GM12878 (cell line): Measurements from ENCODE around the gene ENTPD6. TPM values are rescaled to one million over a fixed set of nuclear protein-coding genes. Genes with fewer than 3 reads are reported as not detected.

Experiments
- ATAC-seq: fragments of 200-7000 bp; cut with Tn5 transposase; 3 replicates; pipeline ENCODE4 v1.9.1; 2020; ENCODE audit warnings: mild to moderate bottlenecking, moderate library complexity
- BruUV-seq: library from RNA; stranded (reverse); fragments of 400-500 nt; replicated peaks from 2 replicates; lab custom pipeline; 2021; lab: Mats Ljungman, UMichigan
- CTCF ChIA-PET: fragments of 300-600 bp; sonication (Branson Sonifier 250); formaldehyde crosslinking; extraction: SDS; loops from one replicate; lab custom pipeline; 2021; ENCODE audit warnings: inconsistent platforms; lab: Yijun Ruan, JAX
- POLR2A ChIA-PET: fragments of 350-600 bp; formaldehyde crosslinking; extraction: SDS; loops from one replicate; lab custom pipeline; 2021; ENCODE audit warnings: inconsistent platforms; lab: Charles Lee
- RAD21 ChIA-PET: fragments of 300-600 bp; sonication (Branson Sonifier 250); formaldehyde crosslinking; loops from one replicate; lab custom pipeline; 2023; ENCODE audit warnings: antibody characterized with exemption; ENCODE audit not compliant: unreplicated experiment; lab: Charles Lee
- SMC1A ChIA-PET: fragments of 300-600 bp; sonication (Branson Sonifier 250); formaldehyde crosslinking; loops from one replicate; lab custom pipeline; 2023; ENCODE audit not compliant: unreplicated experiment, uncharacterized antibody; lab: Charles Lee
- DNase-seq: peaks from one replicate; pipeline ENCODE4 v3.0.0-alpha.2; 2011; ENCODE audit warnings: low read depth, low spot score
- FAIRE-seq: peaks from 3 replicates; lab custom pipeline; 2011; peaks lifted over from hg19 to GRCh38; lab: Jason Lieb, UNC
- H2AFZ ChIP-seq: 2 replicates; pipeline ENCODE4 v1.6.0; 2011; ENCODE audit warnings: low read depth, low read length, control low read depth; ENCODE audit not compliant: control insufficient read depth
- H3K27ac ChIP-seq: 2 replicates; pipeline ENCODE4 v1.5.1; 2011; ENCODE audit warnings: control low read depth; ENCODE audit not compliant: control insufficient read depth, insufficient read depth
- H3K27me3 ChIP-seq, 2 experiments: replicated peaks in 1 of 2; 2 replicates each; pipeline versions ENCODE4 v1.6.0 to v1.6.1; 2011; ENCODE audit warnings: low read length in 1 of 2; ENCODE audit not compliant: control insufficient read depth in 2 of 2, insufficient read depth in 2 of 2
- H3K36me3 ChIP-seq, 2 experiments: 2 replicates each; pipeline ENCODE4 v1.5.1; 2011; ENCODE audit warnings: low read length in 1 of 2; ENCODE audit not compliant: control insufficient read depth in 2 of 2, insufficient read depth in 2 of 2
- H3K4me1 ChIP-seq: 2 replicates; pipeline ENCODE4 v1.6.1; 2011; ENCODE audit warnings: mild to moderate bottlenecking, low read length, moderate library complexity, mixed read lengths; ENCODE audit not compliant: control insufficient read depth, insufficient read depth
- H3K4me2 ChIP-seq: 2 replicates; pipeline ENCODE4 v1.6.0; 2011; ENCODE audit warnings: control low read depth; ENCODE audit not compliant: control insufficient read depth, insufficient read depth
- H3K4me3 ChIP-seq: fragments of 200-600 bp; sonication (generic); 2 replicates; pipeline ENCODE4 v1.5.1; 2016
- H3K79me2 ChIP-seq: 2 replicates; pipeline ENCODE4 v1.6.0; 2011; ENCODE audit warnings: low read length; ENCODE audit not compliant: control insufficient read depth, insufficient read depth
- H3K9ac ChIP-seq: 2 replicates; pipeline ENCODE4 v1.8.0; 2011; ENCODE audit warnings: low read length, control low read depth, mixed read lengths; ENCODE audit not compliant: control insufficient read depth, insufficient read depth
- H3K9me3 ChIP-seq: replicated peaks from 3 replicates; pipeline ENCODE4 v1.5.1; 2011; ENCODE audit warnings: mild to moderate bottlenecking, low read length; ENCODE audit not compliant: control insufficient read depth, insufficient read depth
- H4K20me1 ChIP-seq: 2 replicates; pipeline ENCODE4 v1.6.0; 2011; ENCODE audit not compliant: control insufficient read depth, insufficient read depth
- ELK1 ChIP-seq: IDR thresholded peaks from 2 replicates; pipeline ENCODE4 v1.6.1; 2012; ENCODE audit warnings: low read depth, low read length, improper control_type of control experiment
- FOS ChIP-seq: IDR thresholded peaks from 3 replicates; pipeline ENCODE4 v1.6.1; 2011; ENCODE audit warnings: borderline replicate concordance; ENCODE audit not compliant: insufficient read length; ENCODE audit errors: extremely low read depth
- MYB ChIP-seq: fragments of 150-350 bp; IDR thresholded peaks from 2 replicates; pipeline ENCODE4 v1.6.1; 2014; ENCODE audit warnings: mild to moderate bottlenecking, low read depth, low read length, borderline replicate concordance
- PAX5 ChIP-seq: IDR thresholded peaks from 2 replicates; pipeline ENCODE4 v1.6.1; 2011; ENCODE audit warnings: low read depth, low read length, borderline replicate concordance
- PKNOX1 ChIP-seq: fragments of 450-650 bp; IDR thresholded peaks from 2 replicates; pipeline ENCODE4 v1.6.1; 2016; ENCODE audit warnings: mild to moderate bottlenecking
- POLR2AphosphoS5 ChIP-seq: IDR thresholded peaks from 2 replicates; pipeline ENCODE4 v1.6.1; 2011; ENCODE audit warnings: mild to moderate bottlenecking, low read length, inconsistent platforms
- SMAD1 ChIP-seq: fragments of 450-650 bp; IDR thresholded peaks from 2 replicates; pipeline ENCODE4 v1.6.1; 2018; ENCODE audit warnings: mild to moderate bottlenecking, low read depth; ENCODE audit not compliant: partially characterized antibody
- TARDBP ChIP-seq: IDR thresholded peaks from 2 replicates; pipeline ENCODE4 v1.6.1; 2016; ENCODE audit warnings: borderline replicate concordance
- WRNIP1 ChIP-seq: IDR thresholded peaks from 2 replicates; pipeline ENCODE4 v1.6.1; 2011; ENCODE audit warnings: low read depth, low read length, improper control_type of control experiment, borderline replicate concordance
- ZBTB33 ChIP-seq: fragments of 450-650 bp; IDR thresholded peaks from 2 replicates; pipeline ENCODE4 v1.6.1; 2017; ENCODE audit warnings: mild to moderate bottlenecking
- ZNF687 ChIP-seq: fragments of 450-650 bp; IDR thresholded peaks from 2 replicates; pipeline ENCODE4 v1.6.1; 2017; ENCODE audit warnings: mild to moderate bottlenecking, moderate library complexity
- WGBS: methylation state at CpG from one replicate; pipeline ENCODE4 v1.1.6; 2016; ENCODE audit warnings: low lambda C conversion rate; ENCODE audit not compliant: insufficient replicate concordance, insufficient coverage; ENCODE audit errors: missing lambda C conversion rate; 5-methylcytosine and 5-hydroxymethylcytosine counted together
- in situ Hi-C: fragments of 300-500 bp; cut with MboI; formaldehyde crosslinking; loops from 9 replicates; pipeline ENCODE4 v1.14.3; 2018; ENCODE audit warnings: mixed read lengths
- intact Hi-C: fragments of 100-400 bp; cut with micrococcal nuclease; formaldehyde crosslinking; loops from one replicate; pipeline ENCODE4 v1.14.2; 2022; ENCODE audit not compliant: unreplicated experiment
- polyA plus RNA-seq, 11 experiments: library from polyadenylated mRNA; depleted of rRNA in 4 of 11; unstranded in 6 of 11; stranded (reverse) in 5 of 11; fragments of >200 nt; fragmentation: Nextera tagmentation in 4 of 11; fragmentation: Illumina TruSeq in 1 of 11; extraction: Ambion mirVana in 4 of 11; extraction: Trizol in 1 of 11; gene quantifications; 1 replicate in 1 of 11; 2 replicates in 10 of 11; pipeline versions ENCODE4 v1.2.1 to v1.2.3, GENCODE V29; 2011 to 2016; ENCODE audit warnings: inconsistent platforms in 2 of 11, missing spikeins in 2 of 11, low read depth in 1 of 11
- total RNA-seq, 4 experiments: library from RNA; depleted of rRNA in 3 of 4; stranded (reverse); fragments of >200 nt in 3 of 4; fragmentation: Illumina TruSeq in 1 of 4; extraction: Trizol in 1 of 4; gene quantifications; 2 replicates each; pipeline versions ENCODE4 v1.2.1 to v1.2.3, GENCODE V29; 2013 to 2021

ENTPD6 gene
- total and polyA plus RNA-seq, 10 of the 15 experiments (the other 5 are each of a cell fraction or from before 2014, with no cell fraction given): 0.53 to 45.4 (median 31.1) TPM

- TF ChIP-seq FOS (no peak), MYB (no peak), PAX5 (no peak), POLR2AphosphoS5 (no peak), PKNOX1 (no peak), SMAD1 (no peak), ZNF687 (no peak), TARDBP (no peak), ZBTB33 (no peak), ELK1 (no peak), WRNIP1 (no peak)
- no peak overlapping the region for H2AFZ ChIP-seq
- CTCF ChIA-PET: interaction anchor here (1.0 to 2.4 kb wide), 5 partner anchors 103 to 218 kb away, joined by 3 to 13 read pairs (median 6); no protein-coding TSS in a partner anchor
- POLR2A ChIA-PET: no interaction called here
- RAD21 ChIA-PET: interaction anchor here (0.8 to 1.8 kb wide), 5 partner anchors 96 to 221 kb away, joined by 3 to 6 read pairs (median 5); partner anchors contain the start of gene VSX1
- H3K27me3 ChIP-seq: no peaks in the 10 kb centered on the region
- 53% methylated on average over 2 of the region's 2 CpGs for WGBS
- H4K20me1 ChIP-seq: no peaks in the 10 kb centered on the region
- no peaks in the 10 kb centered on the region for H3K36me3 ChIP-seq
- H3K4me1 ChIP-seq: no peaks in the 10 kb centered on the region
- no peaks in the 10 kb centered on the region for H3K9me3 ChIP-seq
- DNase-seq: no peak
- H3K9ac ChIP-seq: no peak overlapping the region
- no peak overlapping the region for H3K4me2 ChIP-seq
- FAIRE-seq: no peak
- SMC1A ChIA-PET: interaction anchor here (1.1 to 1.4 kb wide), 2 partner anchors 142 to 221 kb away, joined by 3 to 5 read pairs; no protein-coding TSS in a partner anchor
- intact Hi-C loops: no loop called here
- ATAC-seq: no peak
- H3K27ac ChIP-seq: no peak overlapping the region
- in situ Hi-C loops: loop anchor here (5.0 to 10.0 kb wide), 2 partner anchors 113 to 186 kb away; partner anchors contain the start of gene APMAP
- H3K4me3 ChIP-seq: no peak overlapping the region
- no TSS peak for BruUV-seq
- H3K79me2 ChIP-seq: no peaks in the 10 kb centered on the region
Observed at GRCh38 chr20:25177890-25178321, 17.6 kb upstream of the ENTPD6 start.
